A673 (cell line): ENCODE data around the gene MCRIP1.

ENCODE experiments used
- EZH2 ChIP-seq: fragments of 200-600 bp; sonication (generic); IDR thresholded peaks from 2 replicates; pipeline ENCODE4 v1.6.1; 2017; ENCODE audit warnings: borderline replicate concordance, low read depth, mild to moderate bottlenecking, mixed read lengths, antibody characterized with exemption, low read length; ENCODE audit not compliant: poor library complexity, severe bottlenecking
- TF ChIP-seq, protein P1 (sequence below): fragments of 300-800, 200-600 bp; sonication (generic); conservative IDR thresholded peaks from 2 replicates; pipeline ENCODE4 v1.5.1; 2017; ENCODE audit warnings: low read depth, mild to moderate bottlenecking, antibody characterized with exemption, low read length, moderate library complexity, mixed read lengths

DNA sequence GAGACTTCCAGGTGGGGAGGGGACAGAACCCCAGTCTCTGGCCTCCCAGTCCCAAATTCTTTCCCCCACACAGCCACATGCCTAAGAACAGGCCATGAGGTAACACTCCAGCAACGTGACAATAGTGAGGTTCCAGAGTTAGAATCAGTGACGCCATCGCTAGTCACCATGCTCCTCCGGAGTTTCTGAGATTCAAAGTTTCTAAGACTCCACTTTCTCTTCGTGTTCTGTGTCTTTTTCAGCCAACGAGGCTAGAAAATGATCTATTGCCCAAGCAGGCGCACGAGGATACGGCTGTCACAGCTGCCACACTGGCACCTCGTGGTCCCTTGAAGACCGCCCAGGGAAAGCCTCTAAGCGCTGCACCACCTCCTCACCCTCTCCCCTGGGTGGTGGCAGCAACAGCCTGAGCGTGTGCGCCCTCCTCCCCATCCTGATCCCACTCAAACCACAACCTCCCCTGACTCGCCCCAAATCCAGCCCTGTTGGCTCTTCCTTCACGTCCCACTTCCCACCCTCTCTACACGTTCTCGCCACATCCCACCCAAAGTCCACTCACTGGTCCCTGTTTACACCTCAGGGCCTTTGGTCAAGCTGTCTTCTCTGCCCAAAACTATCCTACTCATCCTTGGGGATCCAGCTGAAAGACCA lies 1.0 kb downstream of the MCRIP1 start:
- TF ChIP-seq, protein P1, sequence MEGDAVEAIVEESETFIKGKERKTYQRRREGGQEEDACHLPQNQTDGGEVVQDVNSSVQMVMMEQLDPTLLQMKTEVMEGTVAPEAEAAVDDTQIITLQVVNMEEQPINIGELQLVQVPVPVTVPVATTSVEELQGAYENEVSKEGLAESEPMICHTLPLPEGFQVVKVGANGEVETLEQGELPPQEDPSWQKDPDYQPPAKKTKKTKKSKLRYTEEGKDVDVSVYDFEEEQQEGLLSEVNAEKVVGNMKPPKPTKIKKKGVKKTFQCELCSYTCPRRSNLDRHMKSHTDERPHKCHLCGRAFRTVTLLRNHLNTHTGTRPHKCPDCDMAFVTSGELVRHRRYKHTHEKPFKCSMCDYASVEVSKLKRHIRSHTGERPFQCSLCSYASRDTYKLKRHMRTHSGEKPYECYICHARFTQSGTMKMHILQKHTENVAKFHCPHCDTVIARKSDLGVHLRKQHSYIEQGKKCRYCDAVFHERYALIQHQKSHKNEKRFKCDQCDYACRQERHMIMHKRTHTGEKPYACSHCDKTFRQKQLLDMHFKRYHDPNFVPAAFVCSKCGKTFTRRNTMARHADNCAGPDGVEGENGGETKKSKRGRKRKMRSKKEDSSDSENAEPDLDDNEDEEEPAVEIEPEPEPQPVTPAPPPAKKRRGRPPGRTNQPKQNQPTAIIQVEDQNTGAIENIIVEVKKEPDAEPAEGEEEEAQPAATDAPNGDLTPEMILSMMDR: no peak
- TF ChIP-seq EZH2: no peak
